Sigmoid colon (tissue), 4 donors: Measurements from ENCODE around the gene TCF7L2.

Source experiments
- CTCF ChIP-seq, 4 experiments: fragments of 450-650 bp in 3 of 4; fragments of 200-600 bp in 1 of 4; IDR thresholded peaks; one replicate each; pipeline ENCODE4 v1.5.1; 2016 to 2019; ENCODE audit warnings: antibody characterized with exemption in 4 of 4, mild to moderate bottlenecking in 3 of 4, moderate library complexity in 2 of 4
- POLR2A ChIP-seq, 2 donors: fragments of 450-650 bp; IDR thresholded peaks; one replicate each; pipeline ENCODE4 v1.6.1; 2016; ENCODE audit warnings: antibody characterized with exemption in 2 of 2, mild to moderate bottlenecking in 2 of 2, moderate library complexity in 2 of 2
- POLR2AphosphoS5 ChIP-seq, 4 donors: sonication (generic); formaldehyde crosslinking; IDR thresholded peaks; one replicate each; pipeline ENCODE4 v1.6.1; 2017; ENCODE audit warnings: antibody characterized with exemption in 4 of 4

GRCh38 chr10:113002449-113002777 is 52.4 kb downstream of the TCF7L2 start:
- no peak for TF ChIP-seq CTCF (IDR thresholded peaks at IDR 0.05)
- TF ChIP-seq POLR2A (IDR thresholded peaks at IDR 0.05): no peak
- TF ChIP-seq POLR2AphosphoS5 (IDR thresholded peaks at IDR 0.05): no peak
